NCI-H69 (cell line): ENCODE measurements around the gene IL1RL1.

Experiments
- DNase-seq: peaks from one replicate; lab custom pipeline; 2025; lab: John Stamatoyannopoulos, UW

Gene IL1RL1

DNA sequence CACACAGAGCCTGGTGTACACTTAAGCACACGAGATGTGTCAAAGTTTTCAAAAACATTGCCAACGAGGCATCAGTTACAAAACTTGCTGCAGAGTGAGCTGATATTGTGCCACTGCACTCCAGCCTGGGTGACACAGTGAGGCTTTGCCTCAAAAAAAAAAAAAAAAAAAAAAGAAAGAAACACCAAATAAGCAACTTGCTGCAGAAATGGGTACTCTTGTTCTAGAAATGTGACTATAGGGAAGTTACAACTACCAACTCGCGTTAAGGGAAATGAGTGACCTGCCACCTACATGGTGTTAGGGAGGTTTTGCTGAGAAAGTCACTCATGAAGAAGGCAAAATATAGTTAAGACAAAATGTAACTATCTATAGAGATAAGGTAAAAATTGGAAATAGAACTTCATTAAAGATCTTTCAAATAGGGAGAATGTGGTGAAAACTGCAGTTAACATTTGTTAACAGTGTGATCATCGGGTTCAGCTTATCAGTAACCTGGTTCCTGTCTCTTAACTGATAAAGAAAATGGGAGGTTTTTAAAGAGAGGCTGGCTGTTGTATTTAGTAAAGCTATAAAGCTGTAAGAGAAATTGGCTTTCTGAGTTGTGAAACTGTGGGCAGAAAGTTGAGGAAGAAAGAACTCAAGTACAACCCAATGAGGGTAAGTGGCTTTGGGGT is at the start of gene IL1RL1:
Gene IL1RL1 (plus strand): TSS at position 600 of the 677 bp plus-strand sequence. CDS start 26,702 bp downstream, outside the sequence.
- no peak for DNase-seq

- no peak for DNase-seq
Measured at GRCh38 chr2:102262216-102263129, 48.9 kb upstream of the IL1RL1 start.

DNA sequence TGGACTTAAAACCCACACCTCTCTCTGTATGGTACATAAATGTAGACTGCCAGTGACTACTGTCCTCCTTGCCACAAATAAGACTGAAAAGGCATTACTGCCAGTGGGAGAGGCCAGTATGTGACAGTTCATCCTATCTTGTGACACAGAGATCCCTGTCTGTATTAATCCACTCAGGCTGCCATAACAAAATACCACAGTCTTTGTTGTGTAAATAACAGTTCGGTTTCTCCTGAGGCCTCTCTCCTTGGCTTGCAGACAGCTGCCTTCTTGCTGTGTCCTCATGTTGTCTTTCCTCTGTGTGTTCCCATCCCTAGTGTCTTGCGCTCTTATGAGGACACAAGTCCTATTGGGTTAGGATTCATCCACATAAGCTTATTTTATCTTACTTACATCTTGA is 46.4 kb upstream of the IL1RL1 start:
- no peak for DNase-seq

DNA sequence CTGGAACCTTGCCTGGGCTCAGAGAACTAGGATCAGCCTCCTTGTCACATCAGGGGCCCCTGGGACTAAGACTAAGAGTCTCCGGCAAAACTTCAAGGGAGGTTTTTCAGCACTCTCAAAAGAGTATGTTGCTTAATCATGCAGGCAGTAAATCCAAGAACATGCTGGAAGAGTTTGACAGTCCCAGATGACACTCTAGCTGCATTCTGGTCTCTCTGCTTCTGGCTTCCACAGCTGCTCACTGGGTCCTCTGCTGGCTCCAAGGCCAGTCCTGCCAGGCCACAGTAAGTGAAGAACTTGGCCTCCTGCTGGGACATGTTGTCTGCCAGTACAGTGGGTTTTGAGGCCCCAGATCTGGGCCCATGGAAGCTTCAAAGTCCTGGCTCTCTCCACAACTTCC is 45.2 kb upstream of the IL1RL1 start:
- DNase-seq = no peak

- no peak for DNase-seq
Measured at GRCh38 chr2:102267774-102268173, 43.6 kb upstream of the IL1RL1 start.

DNA sequence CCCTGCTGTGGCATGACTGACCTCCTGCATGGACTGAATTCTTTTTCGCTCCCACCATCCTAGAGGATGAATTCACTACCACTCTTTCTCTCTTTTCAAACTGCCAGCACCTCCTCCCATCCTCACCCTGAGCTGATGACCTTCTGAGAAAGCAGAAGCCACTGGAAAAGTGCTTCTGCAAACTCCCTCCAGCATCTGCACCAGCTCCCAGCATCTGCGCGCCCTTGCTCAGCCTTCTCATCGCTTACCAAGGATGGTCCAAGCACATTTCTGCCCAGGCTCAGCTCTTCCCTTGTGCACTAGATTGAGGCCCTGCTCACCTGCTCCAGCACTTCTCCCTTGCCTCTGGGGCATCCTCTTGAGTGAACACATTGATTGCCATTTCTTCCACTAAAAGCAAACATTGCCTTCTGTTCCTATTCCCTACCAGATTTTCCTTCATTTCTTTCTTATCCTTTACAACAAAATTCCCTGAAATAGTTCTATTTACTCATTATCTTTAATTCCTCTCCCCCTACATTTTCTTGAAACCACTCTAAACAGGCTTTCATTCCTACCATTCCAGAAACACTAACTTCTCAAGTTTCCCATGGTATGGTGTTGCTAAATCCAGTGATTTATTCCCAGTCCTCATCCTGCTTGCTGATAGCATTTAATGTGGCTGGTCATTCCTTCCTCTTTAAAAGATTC is 42.7 kb upstream of the IL1RL1 start:
- DNase-seq = no peak

DNA sequence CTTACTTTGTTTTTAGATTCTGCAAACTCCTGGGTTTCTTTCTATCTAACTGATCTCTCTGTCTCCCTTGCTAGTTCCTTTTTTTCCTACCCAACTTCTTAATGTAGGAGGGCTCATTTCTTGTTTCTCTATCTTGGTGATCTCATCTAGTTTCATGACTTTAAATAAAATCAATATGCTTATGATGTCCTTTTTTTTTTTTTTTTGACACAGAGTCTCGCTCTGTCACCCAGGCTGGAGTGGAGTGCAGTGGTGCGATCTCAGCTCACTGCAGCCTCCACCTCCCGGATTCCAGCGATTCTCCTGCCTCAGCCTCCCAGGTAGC is 42.2 kb upstream of the IL1RL1 start:
- DNase-seq = no peak

DNA sequence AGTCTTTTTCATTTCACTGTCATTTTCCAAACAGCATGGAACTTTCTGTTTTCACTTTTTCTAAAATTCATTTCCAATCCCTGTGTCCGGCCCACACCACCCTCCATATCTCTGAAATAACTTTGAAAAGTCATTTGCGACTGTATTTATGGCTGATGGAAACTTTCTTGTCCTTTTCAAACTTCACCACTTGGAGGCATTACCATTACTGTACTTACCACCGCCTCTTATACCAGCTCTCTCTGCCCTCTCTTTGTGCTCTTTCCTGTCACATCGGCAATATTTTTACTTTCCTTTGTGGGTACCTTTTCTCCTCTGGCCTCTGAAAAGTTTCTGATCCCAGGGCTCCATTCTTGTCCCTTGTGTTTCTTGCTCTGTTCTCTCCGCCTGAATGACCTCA is 39.5 kb upstream of the IL1RL1 start:
- DNase-seq = no peak

DNA sequence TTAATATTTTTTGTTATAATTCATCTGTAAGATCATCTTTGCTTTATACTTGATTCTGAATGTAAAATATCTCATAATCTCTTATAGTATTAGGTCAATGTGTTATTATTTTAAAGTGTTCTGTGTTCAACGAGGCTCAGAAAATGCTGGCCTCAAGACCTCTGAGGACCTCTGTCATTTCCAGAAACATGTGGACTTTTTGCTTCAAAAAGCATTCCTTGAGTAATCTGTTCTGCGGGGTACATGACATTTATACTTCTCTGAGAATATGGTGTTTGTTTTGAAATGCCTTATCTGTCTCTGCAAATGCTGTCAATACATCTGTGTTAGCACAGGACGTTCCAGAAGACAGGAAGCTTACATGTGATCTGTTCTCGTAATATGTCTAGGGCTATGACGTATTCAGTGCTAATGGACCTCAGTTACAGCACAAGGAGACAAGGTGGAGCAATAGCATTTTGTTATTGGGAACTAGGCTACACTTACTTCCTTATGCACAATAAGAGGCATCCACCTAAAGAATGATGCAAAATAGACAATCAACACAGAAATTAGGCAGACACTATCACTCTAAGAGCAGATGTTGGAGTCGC is 37.6 kb upstream of the IL1RL1 start:
- no peak for DNase-seq

DNA sequence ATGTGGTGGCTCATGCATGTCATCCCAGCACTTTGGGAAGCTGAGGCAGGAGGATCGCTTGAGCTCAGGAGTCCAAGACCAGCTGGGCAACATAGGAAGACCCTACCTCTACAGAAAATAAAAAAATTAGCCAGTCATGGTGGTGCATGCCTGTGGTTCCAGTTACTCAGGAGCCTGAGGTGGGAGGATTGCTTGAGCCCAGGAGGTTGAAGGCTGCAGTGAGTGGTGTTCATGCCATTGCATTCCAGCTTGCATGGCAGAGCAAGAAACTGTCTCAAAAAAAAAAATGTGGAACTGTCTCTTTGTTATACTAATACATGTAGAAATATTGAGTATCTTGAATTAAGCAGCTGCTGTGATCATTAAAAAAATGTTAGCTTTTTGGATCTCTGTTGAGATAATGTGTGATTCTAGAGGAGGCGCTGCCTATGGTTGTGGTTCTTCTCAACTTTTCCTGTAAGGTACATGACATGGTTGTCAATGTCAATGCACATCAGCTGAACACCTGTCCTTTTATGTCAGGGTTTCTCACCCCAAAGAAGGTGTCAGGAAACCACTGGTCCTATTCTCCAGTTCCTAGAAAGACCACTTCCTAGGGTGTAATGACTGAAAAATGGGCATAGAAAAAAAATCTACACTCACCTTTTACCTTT is 34.7 kb upstream of the IL1RL1 start:
- DNase-seq = no peak

DNA sequence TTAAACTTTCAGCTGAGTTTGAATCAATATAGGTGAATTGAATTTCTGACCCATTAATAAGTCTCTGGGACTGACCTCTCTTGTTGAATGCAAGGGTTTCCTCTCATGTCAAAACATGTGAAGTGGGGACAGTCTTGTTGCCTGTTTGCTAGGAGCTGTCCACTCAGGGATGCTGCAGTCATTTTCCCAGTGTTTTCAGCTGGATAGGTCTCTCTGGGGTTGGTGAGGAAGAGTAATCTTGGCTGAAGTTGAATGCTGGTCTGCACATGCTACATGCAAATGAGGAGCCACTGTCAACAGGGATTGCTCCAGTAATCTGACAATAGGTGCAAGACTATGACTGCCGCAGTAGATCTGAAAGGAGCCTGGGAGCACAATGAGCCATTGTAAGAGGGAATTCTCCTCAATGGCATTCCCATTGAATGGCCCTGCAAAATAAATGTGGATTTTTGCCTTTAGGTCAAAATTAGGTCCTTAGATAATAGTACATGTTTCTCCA is 34.1 kb upstream of the IL1RL1 start:
- no peak for DNase-seq

DNA sequence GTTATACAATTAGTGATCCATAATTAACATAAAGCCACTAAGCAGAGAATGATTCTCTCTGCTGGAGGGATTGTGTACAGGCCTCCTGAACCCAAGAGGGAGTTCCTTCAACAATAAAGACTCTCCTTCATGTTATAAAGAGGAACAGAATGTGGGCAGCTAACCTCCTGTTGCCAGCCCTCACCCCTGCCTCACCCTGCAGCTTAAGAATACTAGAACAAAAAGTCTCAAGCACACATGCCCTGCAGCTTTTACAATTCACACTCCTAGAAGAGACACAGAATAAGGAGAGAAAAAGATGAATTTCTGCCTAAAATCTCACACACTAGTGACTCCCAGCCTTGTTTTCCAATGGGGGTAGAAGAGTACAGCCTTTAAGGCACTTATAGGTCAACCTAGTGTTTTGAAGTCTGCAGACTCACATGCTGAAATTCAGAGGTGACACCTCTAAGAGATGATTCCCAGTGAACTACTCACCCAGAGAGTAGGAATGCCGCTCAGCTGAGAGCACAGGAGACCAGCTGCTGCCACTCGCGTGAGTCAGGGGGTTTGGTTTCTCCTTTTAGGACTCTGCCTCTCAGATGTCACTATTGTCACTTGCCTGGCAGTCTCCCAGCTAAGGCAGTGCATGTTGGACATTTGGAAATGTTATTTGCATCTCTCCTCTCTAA is 32.5 kb upstream of the IL1RL1 start:
- no peak for DNase-seq

DNA sequence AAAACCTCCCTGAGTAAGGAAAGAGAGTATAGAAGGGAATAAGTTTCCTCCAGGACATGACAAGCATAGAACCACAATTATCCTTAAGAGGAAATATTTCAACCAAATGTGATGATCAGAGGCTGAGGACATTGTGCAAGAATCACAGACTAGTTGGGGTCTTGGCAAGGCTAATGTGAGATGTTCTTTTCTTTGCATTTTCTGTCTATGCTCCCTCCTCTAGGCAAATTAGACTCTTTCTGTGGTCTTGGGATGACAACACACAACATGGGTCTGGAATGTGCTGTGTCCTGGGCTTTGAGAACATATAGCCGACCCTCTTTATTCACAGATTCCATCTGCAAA is 32.0 kb upstream of the IL1RL1 start:
- DNase-seq = no peak

GRCh38 chr2:102282678-102283091 is 28.7 kb upstream of the IL1RL1 start:
- DNase-seq = no peak

DNA sequence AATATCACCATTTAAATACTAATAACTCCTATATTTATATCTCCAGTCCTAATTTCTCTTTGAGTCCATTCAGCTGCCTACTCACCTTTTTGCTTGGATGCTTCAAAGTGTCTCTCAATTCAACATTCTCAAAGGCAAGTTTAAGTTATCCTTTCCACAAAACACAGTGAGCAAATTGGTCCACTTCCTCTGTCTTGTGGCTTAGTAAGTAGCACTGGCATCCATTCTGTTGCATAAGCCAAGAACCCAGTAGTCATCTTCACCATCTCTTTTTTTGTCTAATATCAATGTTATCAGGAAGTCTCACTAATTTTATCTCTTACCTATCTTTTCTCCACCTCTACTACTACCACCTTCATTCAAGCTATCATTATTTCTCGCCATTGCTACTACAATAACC is 27.4 kb upstream of the IL1RL1 start:
- no peak for DNase-seq

DNA sequence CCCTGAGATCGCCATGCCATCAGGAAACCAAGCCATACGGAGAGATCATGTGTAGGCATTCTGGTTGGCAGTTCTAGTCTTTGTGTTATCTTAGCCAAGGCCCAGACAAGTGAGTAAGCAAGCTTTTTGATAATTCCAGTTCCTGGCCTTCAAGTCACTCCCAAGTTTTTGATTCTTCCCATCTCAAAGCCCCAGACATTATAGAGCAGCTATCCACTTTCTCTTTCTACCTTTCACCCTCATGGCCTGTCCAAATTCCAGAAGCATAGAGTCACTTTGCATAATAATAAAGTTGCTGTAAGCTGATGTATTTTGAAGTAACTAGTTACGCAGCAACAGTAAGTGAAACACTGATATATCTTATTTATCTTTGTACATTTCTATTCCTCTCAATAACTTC is 26.8 kb upstream of the IL1RL1 start:
- DNase-seq = no peak

- no peak for DNase-seq
Measured at GRCh38 chr2:102285368-102285767, 26.0 kb upstream of the IL1RL1 start.

- DNase-seq = no peak
Measured at GRCh38 chr2:102286041-102286440, 25.3 kb upstream of the IL1RL1 start.

- DNase-seq = no peak
Measured at GRCh38 chr2:102289129-102289528, 22.2 kb upstream of the IL1RL1 start.

DNA sequence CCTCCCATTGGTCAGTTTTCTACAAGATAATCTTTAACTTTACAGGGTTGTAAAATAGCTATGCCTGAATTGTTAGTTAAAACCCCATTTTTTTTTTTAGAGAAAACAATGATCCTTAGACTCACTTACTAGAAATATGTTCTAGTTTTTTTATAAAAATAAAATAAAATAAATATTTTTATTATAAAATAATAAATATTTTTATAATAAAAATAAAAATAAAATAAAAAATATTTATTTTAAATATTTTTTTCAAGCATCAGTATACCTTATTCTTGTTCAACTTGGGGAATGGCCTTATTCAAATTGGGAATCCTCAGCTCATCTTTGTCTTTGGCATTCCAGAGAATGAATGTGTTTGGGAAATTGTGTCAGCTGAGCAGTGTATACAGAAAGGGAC is 20.8 kb upstream of the IL1RL1 start:
- DNase-seq = no peak

GRCh38 chr2:102291319-102292075 is 19.9 kb upstream of the IL1RL1 start:
- no peak for DNase-seq
